ENCODE data around the gene TMEM239. TPM values are rescaled to one million over a fixed set of nuclear protein-coding genes. Genes with fewer than 3 reads are reported as not detected.

The TMEM239 gene
- total and polyA plus RNA-seq, 2 of the 8 experiments (the other 6 are each of a cell fraction or from before 2014, with no cell fraction given): not detected

- no peak for TF ChIP-seq CTBP2 (IDR thresholded peaks at IDR 0.05; ENCODE audit: borderline replicate concordance, insufficient read depth, insufficient read length, low read length)
- TF ChIP-seq JUN (IDR thresholded peaks at IDR 0.05; ENCODE audit: low read depth, low read length): no peak
- TF ChIP-seq TAF1 (IDR thresholded peaks at IDR 0.05; ENCODE audit: low read depth, low read length): no peak
- no peak for TF ChIP-seq TBP (IDR thresholded peaks at IDR 0.05; ENCODE audit: low read depth, low read length)
These were observed 10.5 kb downstream of the TMEM239 start (continued) for GRCh38 chr20:2826655-2827054.

Measured in H1 (cell line).